ENCODE results near the gene PRIM2. TPM values are rescaled to one million over a fixed set of nuclear protein-coding genes. Genes with fewer than 3 reads are reported as not detected.

The PRIM2 gene
- total and polyA plus RNA-seq, 11 donors, result 1.6 to 5.4 (median 4.4) TPM

DNA sequence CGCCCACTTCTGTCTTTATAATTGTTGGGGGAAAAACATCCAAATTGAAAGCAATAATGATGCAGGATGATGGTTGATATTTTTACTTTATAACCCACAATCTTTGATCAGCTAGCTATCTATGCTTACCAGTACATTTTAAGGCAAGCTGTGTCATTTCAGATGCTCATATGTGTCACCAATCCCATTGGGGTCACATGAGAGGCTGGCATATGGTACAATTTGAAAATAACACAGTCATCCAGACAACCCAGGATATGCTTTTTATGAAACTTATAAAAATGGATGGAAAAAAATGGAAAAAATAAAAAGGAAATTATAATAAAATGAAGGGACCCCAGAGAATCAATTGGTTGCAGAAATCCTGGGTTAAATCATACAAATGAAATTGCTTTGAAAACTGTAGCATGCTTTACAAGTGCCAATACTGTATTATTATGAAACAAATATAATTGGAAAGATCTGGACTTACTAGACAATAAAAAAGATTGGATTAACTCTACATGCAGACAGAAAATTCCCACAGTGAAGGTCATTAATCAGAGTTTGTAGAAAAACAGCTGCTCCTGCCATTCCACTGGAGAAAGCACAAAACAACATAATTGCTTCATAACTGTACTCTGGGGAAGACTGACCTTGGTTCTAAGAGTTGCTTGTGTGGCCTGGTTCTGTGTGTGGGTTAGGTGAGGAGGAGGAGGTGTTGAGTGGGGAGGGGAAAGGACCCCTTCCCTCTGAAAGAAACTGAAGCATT, 13.3 kb upstream of the PRIM2 start:
- no peaks in the 10 kb centered on the region for H3K36me3 ChIP-seq
- DNase-seq (no peak), ATAC-seq (peak; percentile 28 to 83 (median 70))
- 72 to 95% (median 83%) methylated on average over 1 of the region's 1 CpG for WGBS, 4 donors
- intact Hi-C loops (cut with DNase I), result loop anchor here in 2 of 10 donors (5.0 kb wide), 2 partner anchors 37 to 42 kb away; no protein-coding TSS in a partner anchor
- no peak overlapping the region for H3K4me3 ChIP-seq
- TF ChIP-seq, protein P1, sequence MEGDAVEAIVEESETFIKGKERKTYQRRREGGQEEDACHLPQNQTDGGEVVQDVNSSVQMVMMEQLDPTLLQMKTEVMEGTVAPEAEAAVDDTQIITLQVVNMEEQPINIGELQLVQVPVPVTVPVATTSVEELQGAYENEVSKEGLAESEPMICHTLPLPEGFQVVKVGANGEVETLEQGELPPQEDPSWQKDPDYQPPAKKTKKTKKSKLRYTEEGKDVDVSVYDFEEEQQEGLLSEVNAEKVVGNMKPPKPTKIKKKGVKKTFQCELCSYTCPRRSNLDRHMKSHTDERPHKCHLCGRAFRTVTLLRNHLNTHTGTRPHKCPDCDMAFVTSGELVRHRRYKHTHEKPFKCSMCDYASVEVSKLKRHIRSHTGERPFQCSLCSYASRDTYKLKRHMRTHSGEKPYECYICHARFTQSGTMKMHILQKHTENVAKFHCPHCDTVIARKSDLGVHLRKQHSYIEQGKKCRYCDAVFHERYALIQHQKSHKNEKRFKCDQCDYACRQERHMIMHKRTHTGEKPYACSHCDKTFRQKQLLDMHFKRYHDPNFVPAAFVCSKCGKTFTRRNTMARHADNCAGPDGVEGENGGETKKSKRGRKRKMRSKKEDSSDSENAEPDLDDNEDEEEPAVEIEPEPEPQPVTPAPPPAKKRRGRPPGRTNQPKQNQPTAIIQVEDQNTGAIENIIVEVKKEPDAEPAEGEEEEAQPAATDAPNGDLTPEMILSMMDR (IDR thresholded peaks at IDR 0.05), result no peak
- no peak for TF ChIP-seq POLR2A (IDR thresholded peaks at IDR 0.05)
- peak overlapping the region in 7 of 12 donors; percentile 30 to 83 (median 53) for H3K27ac ChIP-seq
- H3K4me1 ChIP-seq, result peaks cover 0 to 18% (median 0%) of the 10 kb centered on the region in 12 donors
- H3K27me3 ChIP-seq, result no peaks in the 10 kb centered on the region
- H3K9me3 ChIP-seq, result no peaks in the 10 kb centered on the region

DNA sequence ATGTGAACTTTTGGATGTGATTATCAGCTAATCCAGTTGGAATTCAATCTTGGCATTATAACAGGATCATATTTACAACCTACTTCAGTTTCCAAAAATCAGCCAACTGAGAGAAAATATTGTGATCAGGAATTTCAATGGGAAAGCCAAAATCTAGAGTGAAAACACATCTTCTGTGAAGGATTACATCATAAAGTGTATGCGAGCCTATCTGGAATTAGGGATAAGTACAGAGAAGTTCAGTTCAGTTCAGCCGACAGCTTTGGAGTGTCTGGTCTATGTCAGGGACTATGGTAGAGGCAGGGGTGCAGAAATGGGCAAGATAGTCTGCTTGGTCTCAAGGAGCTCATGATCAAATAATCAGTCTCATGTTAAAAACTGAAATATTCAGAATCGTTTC, 12.3 kb upstream of the PRIM2 start:
- Histone ChIP-seq H3K27me3 (no peaks in the 10 kb centered on the region), H3K9me3 (no peaks in the 10 kb centered on the region), H3K36me3 (no peaks in the 10 kb centered on the region), H3K27ac (peak overlapping the region in 6 of 12 donors; percentile 46 to 83 (median 62)), H3K4me3 (no peak overlapping the region), H3K4me1 (peaks cover 0 to 18% (median 0%) of the 10 kb centered on the region in 12 donors)
- intact Hi-C loops (cut with DNase I), result no loop called here
- WGBS, 4 donors, result 19 to 34% (median 25%) methylated on average over 3 of the region's 3 CpGs
- DNase-seq, result no peak
- peak in 3 of 4 donors; percentile 71 to 78 (median 78) for ATAC-seq
- TF ChIP-seq, protein P1 (IDR thresholded peaks at IDR 0.05), result no peak
- no peak for TF ChIP-seq POLR2A (IDR thresholded peaks at IDR 0.05)

DNA sequence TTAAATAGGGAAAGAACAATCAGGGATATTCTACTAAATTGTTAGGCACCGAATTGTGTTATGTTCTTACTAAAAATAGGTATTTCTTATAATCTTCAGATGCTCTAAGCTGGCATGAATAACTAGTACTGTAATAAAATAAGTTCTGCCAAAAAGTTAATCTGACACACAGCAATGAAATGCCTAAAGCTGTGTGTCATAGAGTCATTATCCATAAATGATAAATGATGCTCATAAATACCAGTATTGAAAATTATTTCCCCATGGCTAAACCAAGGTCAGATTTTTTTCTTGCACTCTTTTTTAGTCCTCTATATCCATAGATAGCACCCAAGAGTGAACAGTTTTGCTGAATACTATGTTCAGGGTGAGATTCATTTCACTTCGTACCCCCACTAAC, 11.7 kb upstream of the PRIM2 start:
- peaks cover 0 to 18% (median 0%) of the 10 kb centered on the region in 12 donors for H3K4me1 ChIP-seq
- no peaks in the 10 kb centered on the region for H3K9me3 ChIP-seq
- whole genome bisulfite sequencing, 4 donors, result 48 to 78% (median 58%) methylated on average over 2 of the region's 2 CpGs
- H3K27me3 ChIP-seq, result no peaks in the 10 kb centered on the region
- peak overlapping the region in 6 of 12 donors; percentile 2 to 83 (median 62) for H3K27ac ChIP-seq
- H3K4me3 ChIP-seq, result no peak overlapping the region
- H3K36me3 ChIP-seq, result no peaks in the 10 kb centered on the region
- DNase-seq, result no peak
- intact Hi-C loops (cut with DNase I), result no loop called here
- no peak for ATAC-seq
- TF ChIP-seq, protein P1 (IDR thresholded peaks at IDR 0.05), result no peak
- TF ChIP-seq POLR2A (IDR thresholded peaks at IDR 0.05), result no peak

DNA sequence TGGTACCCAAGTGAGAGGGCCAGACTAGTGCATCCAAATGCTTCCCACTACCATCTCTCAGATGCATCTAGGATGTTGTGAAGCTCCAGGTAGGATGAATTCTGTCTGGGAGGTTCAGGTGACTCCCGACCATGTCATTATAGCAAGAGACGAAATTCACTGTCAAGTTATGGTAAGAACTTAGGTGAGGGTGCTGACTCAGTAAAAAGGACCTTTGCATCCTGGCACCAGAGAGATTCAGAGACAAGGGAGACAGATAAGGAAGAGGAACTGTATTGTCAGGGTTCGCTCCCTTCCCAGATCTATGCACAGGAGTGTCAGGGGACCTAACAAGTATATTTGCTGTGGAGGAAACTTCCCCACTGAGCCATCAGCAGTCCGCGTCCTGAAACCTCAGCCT, 11.2 kb upstream of the PRIM2 start:
- intact Hi-C loops (cut with DNase I), result no loop called here
- no peak for TF ChIP-seq POLR2A (IDR thresholded peaks at IDR 0.05)
- TF ChIP-seq, protein P1 (IDR thresholded peaks at IDR 0.05), result no peak
- WGBS, 4 donors, result 62 to 78% (median 66%) methylated on average over 5 of the region's 5 CpGs
- no peaks in the 10 kb centered on the region for H3K9me3 ChIP-seq
- DNase-seq, result no peak
- H3K27ac ChIP-seq, result peak overlapping the region in 4 of 12 donors; percentile 25 to 83 (median 62)
- no peaks in the 10 kb centered on the region for H3K36me3 ChIP-seq
- H3K4me1 ChIP-seq, result peaks cover 0 to 18% (median 0%) of the 10 kb centered on the region in 12 donors
- H3K4me3 ChIP-seq, result no peak overlapping the region
- H3K27me3 ChIP-seq, result no peaks in the 10 kb centered on the region
- ATAC-seq, result no peak
